ENCODE data around the gene FHIT.

DNA sequence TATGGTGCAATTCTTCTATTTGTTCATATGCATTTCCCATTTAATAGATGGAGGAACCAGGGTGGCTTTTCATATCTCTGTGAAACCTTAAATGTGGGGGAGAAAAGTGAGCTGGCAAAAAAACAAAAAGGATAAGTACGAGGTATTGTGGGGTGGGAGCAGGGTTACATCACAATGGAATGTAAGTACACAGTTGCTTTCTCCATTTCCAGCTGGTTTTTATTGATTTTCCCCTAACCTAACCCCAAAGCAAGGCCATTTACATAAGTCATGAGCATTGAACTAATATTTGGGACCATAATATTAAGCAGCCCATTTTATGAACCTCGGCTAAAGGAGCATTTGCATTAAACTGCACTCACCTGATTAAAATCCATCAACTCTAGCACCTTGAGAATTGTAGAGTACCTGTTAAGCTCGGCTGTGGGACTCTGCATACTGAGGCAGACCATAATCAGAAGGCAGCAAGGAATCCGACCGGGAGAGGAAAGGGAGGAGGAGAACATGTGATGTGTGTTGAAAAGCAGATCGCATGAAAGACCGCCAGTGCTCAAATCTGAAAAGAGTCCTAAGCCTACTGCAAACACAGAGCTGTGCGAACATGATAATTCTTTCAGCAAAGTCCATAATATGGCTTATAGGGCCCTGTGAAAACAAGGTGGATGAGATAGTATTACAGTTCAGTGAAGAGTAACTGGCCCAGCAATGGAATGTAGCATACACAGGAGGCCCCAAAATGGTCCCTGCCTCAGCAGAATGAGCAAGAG is 513.4 kb downstream of the FHIT start:
- TF ChIP-seq, protein P1, sequence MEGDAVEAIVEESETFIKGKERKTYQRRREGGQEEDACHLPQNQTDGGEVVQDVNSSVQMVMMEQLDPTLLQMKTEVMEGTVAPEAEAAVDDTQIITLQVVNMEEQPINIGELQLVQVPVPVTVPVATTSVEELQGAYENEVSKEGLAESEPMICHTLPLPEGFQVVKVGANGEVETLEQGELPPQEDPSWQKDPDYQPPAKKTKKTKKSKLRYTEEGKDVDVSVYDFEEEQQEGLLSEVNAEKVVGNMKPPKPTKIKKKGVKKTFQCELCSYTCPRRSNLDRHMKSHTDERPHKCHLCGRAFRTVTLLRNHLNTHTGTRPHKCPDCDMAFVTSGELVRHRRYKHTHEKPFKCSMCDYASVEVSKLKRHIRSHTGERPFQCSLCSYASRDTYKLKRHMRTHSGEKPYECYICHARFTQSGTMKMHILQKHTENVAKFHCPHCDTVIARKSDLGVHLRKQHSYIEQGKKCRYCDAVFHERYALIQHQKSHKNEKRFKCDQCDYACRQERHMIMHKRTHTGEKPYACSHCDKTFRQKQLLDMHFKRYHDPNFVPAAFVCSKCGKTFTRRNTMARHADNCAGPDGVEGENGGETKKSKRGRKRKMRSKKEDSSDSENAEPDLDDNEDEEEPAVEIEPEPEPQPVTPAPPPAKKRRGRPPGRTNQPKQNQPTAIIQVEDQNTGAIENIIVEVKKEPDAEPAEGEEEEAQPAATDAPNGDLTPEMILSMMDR (IDR thresholded peaks at IDR 0.05) = no peak
- no peak for TF ChIP-seq CHD2 (IDR thresholded peaks at IDR 0.05; ENCODE audit: low read length, partially characterized antibody)
- no peak for TF ChIP-seq EP300 (IDR thresholded peaks at IDR 0.05; ENCODE audit: borderline replicate concordance in 1 of 2, low read depth in 1 of 2, low read length in 1 of 2)
- TF ChIP-seq MXI1 (IDR thresholded peaks at IDR 0.05; ENCODE audit: low read depth, low read length) = no peak
- TF ChIP-seq RAD21 (IDR thresholded peaks at IDR 0.05; ENCODE audit: low read length) = no peak
- TF ChIP-seq EZH2phosphoT487 (IDR thresholded peaks at IDR 0.05; ENCODE audit: borderline replicate concordance, low read depth) = no peak
- no peak for TF ChIP-seq SMC3 (IDR thresholded peaks at IDR 0.05; ENCODE audit: low read depth, low read length)
- no peak for TF ChIP-seq POLR2AphosphoS5 (IDR thresholded peaks at IDR 0.05; ENCODE audit: low read depth, low read length)
- TF ChIP-seq, protein P2, sequence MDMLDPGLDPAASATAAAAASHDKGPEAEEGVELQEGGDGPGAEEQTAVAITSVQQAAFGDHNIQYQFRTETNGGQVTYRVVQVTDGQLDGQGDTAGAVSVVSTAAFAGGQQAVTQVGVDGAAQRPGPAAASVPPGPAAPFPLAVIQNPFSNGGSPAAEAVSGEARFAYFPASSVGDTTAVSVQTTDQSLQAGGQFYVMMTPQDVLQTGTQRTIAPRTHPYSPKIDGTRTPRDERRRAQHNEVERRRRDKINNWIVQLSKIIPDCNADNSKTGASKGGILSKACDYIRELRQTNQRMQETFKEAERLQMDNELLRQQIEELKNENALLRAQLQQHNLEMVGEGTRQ (IDR thresholded peaks at IDR 0.05; ENCODE audit: borderline replicate concordance, low read depth, low read length) = no peak
- no peak for TF ChIP-seq RXRA (IDR thresholded peaks at IDR 0.05; ENCODE audit: borderline replicate concordance, low read depth)
- TF ChIP-seq FOSL2 (IDR thresholded peaks at IDR 0.05; ENCODE audit: borderline replicate concordance, low read depth) = no peak
- no peak for TF ChIP-seq TEAD4 (IDR thresholded peaks at IDR 0.05; ENCODE audit: borderline replicate concordance, insufficient read depth)
- TF ChIP-seq TAF1 (IDR thresholded peaks at IDR 0.05; ENCODE audit: borderline replicate concordance, low read depth, low read length) = no peak
